COR-L47 (cell line): ENCODE results near the gene HMGN3.

Experiments used
- DNase-seq: peaks from one replicate; lab custom pipeline; 2025; lab: John Stamatoyannopoulos, UW

Gene HMGN3

DNA sequence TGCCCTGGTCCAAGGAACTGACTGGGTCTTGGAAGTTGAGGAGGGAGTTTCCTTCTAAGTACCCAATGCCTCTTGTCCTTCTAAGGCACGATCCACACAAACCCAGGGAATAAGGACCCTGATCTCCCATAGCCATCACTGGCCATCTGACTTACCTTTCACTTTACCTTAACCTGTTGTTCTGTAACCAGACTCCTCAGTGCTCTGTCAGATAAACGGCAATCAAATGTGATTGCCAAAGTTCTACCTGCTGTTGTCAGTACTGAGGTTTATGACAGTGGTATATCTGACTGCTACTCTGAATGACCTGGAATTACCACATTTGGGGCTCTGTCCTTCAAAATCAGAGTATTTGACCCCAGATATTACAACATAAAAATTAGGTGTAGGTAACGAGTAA, 49.8 kb downstream of the HMGN3 start:
- no peak for DNase-seq

DNA sequence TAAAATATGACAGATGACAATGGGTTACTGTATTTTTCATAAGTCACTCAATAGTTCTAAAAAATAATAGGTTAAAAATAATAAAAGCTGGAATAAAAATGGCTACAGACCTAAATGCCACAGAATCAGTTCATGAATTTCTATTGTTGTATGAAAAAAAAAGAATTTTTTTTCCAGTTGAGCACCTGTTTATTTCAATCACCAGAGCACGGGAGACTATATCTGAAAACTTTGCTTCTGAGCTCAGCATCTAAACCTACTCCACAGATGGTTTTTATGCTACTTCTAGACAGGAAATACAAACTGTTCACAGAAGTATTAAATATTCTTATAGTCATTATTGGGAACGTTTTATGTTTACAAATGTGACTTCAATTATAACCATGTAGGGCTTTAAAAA, 50.4 kb downstream of the HMGN3 start:
- DNase-seq = no peak

DNA sequence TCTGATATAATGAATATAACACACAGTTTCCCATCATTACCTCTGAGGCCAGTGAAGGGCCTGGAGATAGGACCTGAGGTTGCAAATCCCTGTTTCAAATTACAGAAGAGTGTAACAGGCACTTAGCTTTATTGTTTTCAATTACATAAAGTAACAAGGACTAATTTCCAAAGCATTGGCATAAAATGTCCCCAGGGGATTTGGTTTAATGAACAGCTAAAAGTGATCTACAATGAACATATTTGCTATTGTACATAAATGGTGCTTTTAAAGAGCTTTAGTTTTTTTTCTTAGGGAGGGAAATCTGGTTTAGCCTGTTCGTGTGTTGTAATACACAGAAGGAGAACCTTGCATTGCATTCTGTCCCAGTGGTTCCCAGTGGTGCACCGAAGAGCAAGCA, 54.4 kb downstream of the HMGN3 start:
- no peak for DNase-seq

DNA sequence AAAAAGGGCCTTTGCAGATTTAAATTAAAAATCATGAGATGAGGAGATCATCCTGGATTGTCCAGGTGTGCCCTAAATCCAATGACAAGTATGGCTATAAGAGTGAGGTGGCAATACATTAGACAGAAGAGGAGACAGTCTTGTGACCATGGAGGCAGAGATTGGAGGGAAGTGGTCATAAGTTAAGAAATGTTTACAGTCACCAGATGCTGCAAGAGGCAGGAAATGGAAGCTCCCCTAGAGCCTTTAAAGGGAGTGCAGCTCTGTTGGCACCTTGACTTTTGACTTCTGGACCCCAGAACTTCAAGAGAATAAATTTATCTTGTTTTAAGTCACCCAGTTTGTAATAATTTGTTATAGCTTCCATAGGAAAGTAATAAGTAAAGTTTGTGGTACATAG, 61.1 kb downstream of the HMGN3 start:
- DNase-seq = no peak

DNA sequence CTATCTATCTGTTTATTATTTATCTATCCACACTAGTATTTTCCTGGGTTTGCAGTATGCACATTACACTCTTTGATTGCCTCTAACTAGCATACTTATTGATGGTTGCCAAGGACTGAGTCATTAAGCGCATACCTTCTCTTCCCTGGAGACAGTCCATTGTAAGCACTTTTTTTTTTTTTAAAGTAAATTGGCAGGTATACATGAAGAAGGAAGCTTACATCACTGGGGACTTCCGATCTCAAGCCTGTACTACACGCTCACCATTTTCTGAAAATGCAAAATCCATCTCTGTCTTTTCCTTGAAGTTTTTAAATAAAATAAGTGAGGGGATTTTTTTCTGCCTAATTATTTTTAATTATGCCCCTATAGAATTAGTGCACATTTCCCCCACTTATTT, 63.5 kb downstream of the HMGN3 start:
- peak; percentile 35 for DNase-seq

DNA sequence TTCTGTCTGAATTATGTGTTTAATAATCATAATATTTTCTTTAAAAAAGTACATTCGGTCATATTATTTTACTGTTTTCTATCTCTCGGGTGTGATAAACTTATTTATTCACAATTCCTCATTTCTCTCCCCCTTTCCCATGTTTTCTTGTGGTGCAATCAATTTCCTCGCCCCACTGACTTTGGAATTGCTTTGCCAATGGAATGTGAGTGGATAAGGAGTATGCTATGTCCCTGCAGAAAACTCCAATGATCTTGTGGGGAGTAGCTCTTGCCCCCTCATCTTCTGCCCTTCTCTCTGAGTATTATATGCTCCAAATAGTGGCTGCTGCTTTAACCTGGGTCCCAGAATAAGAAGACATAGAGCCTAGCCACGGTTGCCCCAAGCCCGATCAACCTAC, 64.1 kb downstream of the HMGN3 start:
- no peak for DNase-seq

DNA sequence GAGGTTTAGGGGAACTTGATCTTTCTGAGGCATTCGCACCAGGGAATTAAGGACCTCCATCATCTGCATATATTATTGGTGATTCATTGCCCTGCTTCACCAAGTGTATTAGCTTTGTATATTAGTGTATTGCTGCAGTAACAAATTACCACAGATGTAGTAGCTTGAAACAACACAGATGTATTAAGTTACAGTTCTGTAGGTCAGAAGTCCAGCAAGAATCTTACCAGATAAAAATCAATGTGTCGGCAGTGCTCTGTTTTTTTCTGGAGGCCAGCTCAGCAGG, 65.8 kb downstream of the HMGN3 start:
- DNase-seq = no peak

DNA sequence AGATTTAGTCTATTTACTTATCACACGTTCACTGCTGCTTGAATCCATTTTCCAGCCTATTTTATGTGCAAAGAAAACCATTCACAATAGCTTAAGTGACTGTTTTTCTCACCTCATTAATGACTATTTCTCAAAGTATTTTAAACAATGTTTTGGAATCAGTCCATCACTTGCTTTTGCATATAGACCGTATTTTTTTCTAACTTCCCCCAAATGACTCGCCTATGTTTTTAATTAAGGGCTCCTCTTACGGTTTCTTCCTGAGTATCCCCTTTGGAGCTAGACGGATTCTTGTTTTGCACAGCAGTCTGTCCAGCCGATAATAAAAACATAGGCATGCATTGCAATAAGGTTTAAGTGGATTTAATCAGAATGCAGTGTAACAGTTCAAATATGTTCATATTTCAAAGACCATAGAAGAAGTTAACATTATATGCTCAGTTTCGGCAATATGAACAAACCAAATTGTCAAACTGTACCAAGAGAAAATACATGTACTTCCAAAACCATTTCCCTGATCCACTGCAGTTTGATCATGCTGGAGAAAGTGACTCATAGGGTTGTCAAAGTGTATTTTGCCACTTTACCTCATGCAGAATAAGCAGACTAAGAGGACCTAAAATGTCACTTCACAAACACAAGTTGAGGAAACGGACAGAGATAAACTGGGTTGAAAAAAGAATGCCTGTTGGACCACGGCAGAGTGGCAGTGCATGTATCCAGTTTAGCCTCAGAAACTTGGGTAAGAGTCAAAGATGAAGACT, 66.4 kb downstream of the HMGN3 start:
- DNase-seq = no peak

DNA sequence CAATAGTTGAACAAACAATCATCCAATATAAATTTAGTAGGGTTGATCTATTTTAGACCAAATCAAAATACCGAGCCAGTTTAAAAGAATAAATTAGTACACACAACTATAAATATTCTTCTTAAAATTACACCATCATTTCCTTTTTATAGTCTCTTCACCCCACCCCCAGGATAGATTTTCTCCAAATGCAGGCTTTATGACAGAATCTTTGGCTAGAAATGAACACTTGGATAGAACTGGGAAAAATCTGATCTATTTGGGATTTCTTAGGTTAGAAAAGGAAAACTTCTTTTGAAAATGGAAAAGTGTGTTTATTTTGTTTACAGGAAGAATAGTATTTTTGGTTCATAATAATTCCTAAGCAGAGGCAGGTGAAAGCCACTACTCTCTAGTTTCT, 74.6 kb downstream of the HMGN3 start:
- no peak for DNase-seq

DNA sequence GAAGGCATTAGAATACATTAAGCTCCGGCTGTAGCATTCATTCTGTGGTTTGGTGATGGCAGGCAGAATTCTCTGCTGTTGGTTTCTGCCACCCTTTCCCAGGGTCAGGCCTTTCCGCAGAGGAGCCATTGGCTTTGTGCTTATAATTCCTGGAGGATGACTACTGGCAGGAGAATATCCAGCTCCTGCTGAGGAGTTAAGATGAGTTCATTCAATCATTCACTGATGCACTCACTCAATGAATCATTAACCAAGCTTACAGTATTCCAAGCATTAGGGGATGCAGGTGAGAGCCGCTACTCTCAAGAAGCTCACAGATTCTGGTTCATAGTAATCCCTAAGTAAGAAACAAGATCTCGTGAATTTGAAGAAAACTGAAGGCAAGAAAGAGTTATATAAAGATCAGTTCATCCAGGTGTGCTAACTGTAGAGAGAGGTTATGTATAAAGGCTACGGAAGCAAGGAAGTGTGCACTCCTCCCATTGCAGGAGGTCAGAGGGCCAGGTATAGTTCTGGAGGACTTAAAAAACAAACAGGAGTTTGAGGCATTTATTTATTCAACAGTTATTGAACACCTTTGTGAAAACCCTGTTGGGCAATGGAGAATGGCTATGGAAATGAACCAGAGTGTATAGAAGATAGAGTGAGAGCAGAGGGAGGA, 75.5 kb downstream of the HMGN3 start:
- no peak for DNase-seq

DNA sequence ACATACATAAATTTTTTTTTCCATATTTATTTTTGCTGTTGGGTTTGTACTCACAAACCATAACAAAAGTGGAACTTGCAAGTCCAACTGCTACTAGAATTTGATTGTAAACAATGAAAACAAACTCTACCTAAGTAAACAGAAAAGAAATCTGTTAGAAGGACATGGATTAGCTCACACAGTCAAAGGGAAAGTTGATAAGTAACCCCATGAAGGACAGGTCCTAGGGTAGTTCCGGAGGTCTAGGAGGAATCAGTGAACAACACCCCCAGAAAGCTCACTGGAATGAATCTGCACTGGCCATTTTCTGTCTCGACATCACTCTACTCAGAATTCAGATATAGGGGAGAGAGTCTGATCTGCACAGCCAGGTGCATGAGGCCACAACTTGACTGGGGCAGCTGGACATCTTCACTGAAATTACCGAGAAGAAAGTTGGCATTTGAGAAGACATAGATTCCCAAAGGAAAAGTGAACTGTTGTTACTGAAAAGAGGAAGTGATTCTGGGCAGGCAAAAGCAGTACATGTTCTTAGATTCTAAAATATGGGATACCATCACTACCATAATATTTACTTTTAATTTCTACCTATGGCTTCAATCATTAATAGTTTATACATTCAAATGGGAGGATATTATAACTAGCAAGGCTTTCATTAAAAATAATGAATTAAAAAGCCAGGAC, 76.4 kb downstream of the HMGN3 start:
- DNase-seq = no peak

DNA sequence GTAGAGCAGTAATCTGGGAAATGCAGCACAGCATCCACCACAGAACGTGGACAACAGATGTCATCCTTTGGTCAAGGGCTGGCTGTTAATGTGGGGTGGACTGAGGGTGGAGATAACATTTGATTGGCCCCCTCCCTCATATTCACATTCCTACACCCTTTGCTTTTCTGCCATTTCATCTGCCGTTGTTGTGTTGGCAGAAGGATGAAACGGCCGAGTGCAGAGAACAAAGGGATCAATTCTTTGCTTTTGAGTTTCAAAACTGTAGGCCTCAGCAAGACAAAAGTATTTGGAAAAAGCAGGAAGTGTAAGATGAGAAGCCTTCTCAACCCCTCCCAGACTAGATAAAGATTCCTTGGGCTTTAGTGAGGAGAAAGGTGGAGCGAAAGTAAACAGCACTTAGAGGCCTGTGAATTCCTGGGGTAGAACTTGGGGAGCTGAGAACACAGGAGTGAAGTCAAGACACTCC, 82.2 kb downstream of the HMGN3 start:
- DNase-seq = no peak
